HepG2 (cell line): ENCODE results near the gene TOB1. TPM values are rescaled to one million over a fixed set of nuclear protein-coding genes. Genes with fewer than 3 reads are reported as not detected.

ENCODE experiments used
- ATAC-seq: fragments of 200-7000 bp; cut with Tn5 transposase; 3 replicates; pipeline ENCODE4 v1.9.1; 2020; ENCODE audit warnings: mild to moderate bottlenecking, moderate library complexity
- BruUV-seq: library from RNA; stranded (reverse); fragments of 400-500 nt; replicated peaks from 2 replicates; lab custom pipeline; 2021; lab: Mats Ljungman, UMichigan
- CTCF ChIA-PET: fragments of 300-600 bp; formaldehyde crosslinking; extraction: SDS; loops from one replicate; lab custom pipeline; 2021; ENCODE audit warnings: low total read pairs, inconsistent platforms, low intra/inter-chr PET ratio; lab: Yijun Ruan, JAX
- POLR2A ChIA-PET: fragments of 350-600 bp; sonication (Branson Sonifier 250); formaldehyde crosslinking; loops from one replicate; lab custom pipeline; 2020; ENCODE audit warnings: antibody characterized with exemption, inconsistent platforms; lab: Yijun Ruan, JAX
- DNase-seq: peaks from one replicate; pipeline ENCODE4 v3.0.0-alpha.2; 2015; ENCODE audit warnings: low spot score
- FAIRE-seq: peaks from 3 replicates; lab custom pipeline; 2011; peaks lifted over from hg19 to GRCh38; lab: Jason Lieb, UNC
- H2AFZ ChIP-seq: one replicate; pipeline ENCODE4 v1.6.1; 2011; ENCODE audit warnings: low read length, inconsistent platforms
- H3K27ac ChIP-seq: fragments of 300-600 bp; 3 replicates; pipeline ENCODE4 v1.8.0; 2011; ENCODE audit warnings: mixed run types, mild to moderate bottlenecking, mixed read lengths, low read length, inconsistent platforms; ENCODE audit not compliant: insufficient read depth; ENCODE audit errors: extremely low read length
- H3K27me3 ChIP-seq, 2 experiments: fragments of 200-600 bp in 1 of 2; 2 replicates in 1 of 2; 3 replicates in 1 of 2; pipeline versions ENCODE4 v1.6.0 to v1.8.0; 2011; ENCODE audit warnings: low read length in 2 of 2, mild to moderate bottlenecking in 2 of 2, moderate library complexity in 2 of 2, inconsistent platforms in 1 of 2; ENCODE audit not compliant: insufficient read depth in 2 of 2, control insufficient read depth in 1 of 2
- H3K36me3 ChIP-seq, 2 experiments: fragments of 200-600 bp in 1 of 2; replicated peaks in 1 of 2; 2 replicates in 1 of 2; 3 replicates in 1 of 2; pipeline versions ENCODE4 v1.5.1 to v1.8.0; 2011; ENCODE audit warnings: low read length in 2 of 2, inconsistent platforms in 1 of 2; ENCODE audit not compliant: insufficient read depth in 2 of 2, control insufficient read depth in 1 of 2
- H3K4me1 ChIP-seq: 2 replicates; pipeline ENCODE4 v1.5.1; 2012; ENCODE audit warnings: low read length, inconsistent platforms; ENCODE audit not compliant: insufficient read depth
- H3K4me2 ChIP-seq: 2 replicates; pipeline ENCODE4 v1.6.0; 2011; ENCODE audit warnings: low read depth, low read length, inconsistent platforms
- H3K4me3 ChIP-seq, 3 experiments: fragments of 200-600 bp in 1 of 3; sonication (generic), shearing (Covaris generic) in 1 of 3; replicated peaks in 1 of 3; 2 replicates each; pipeline ENCODE4 v1.5.1; 2011 to 2016; ENCODE audit warnings: low read length in 3 of 3, inconsistent platforms in 2 of 3, low read depth in 2 of 3, mild to moderate bottlenecking in 2 of 3, control low read depth in 1 of 3, mixed read lengths in 1 of 3; ENCODE audit not compliant: insufficient read depth in 1 of 3
- H3K79me2 ChIP-seq: one replicate; pipeline ENCODE4 v1.6.1; 2011; ENCODE audit warnings: low read length, inconsistent platforms; ENCODE audit not compliant: insufficient read depth
- H3K9ac ChIP-seq: 2 replicates; pipeline ENCODE4 v1.6.0; 2011; ENCODE audit warnings: mild to moderate bottlenecking, low read depth, low read length, inconsistent platforms; ENCODE audit not compliant: insufficient read depth
- H3K9me3 ChIP-seq: 2 replicates; pipeline ENCODE4 v1.5.1; 2012; ENCODE audit warnings: mild to moderate bottlenecking, low read length
- H4K20me1 ChIP-seq: 2 replicates; pipeline ENCODE4 v1.6.0; 2011; ENCODE audit warnings: inconsistent platforms, mild to moderate bottlenecking, low read length, moderate library complexity; ENCODE audit not compliant: insufficient read depth
- CHD4 ChIP-seq: fragments of 200-600 bp; sonication (generic); IDR thresholded peaks from 2 replicates; pipeline ENCODE4 v1.7.0; 2017; ENCODE audit warnings: mild to moderate bottlenecking, low read length, borderline replicate concordance
- FOXO1 ChIP-seq: sonication (generic); formaldehyde crosslinking; IDR thresholded peaks from 2 replicates; pipeline ENCODE4 v1.4.0; 2020; ENCODE audit warnings: missing genetic modification reagents
- MAZ ChIP-seq, 2 experiments: sonication (generic) in 1 of 2; formaldehyde crosslinking in 1 of 2; IDR thresholded peaks; 2 replicates each; pipeline versions ENCODE4 v1.5.0 to v1.6.1; 2012 to 2020; ENCODE audit warnings: low read depth in 2 of 2, mild to moderate bottlenecking in 2 of 2, borderline replicate concordance in 1 of 2, improper control_type of control experiment in 1 of 2, low read length in 1 of 2, missing genetic modification reagents in 1 of 2, moderate library complexity in 1 of 2
- NCOR1 ChIP-seq: fragments of 200-600 bp; sonication (generic); IDR thresholded peaks from 2 replicates; pipeline ENCODE4 v1.7.0; 2017; ENCODE audit warnings: antibody characterized with exemption, low read length, borderline replicate concordance
- PPARG ChIP-seq: conservative IDR thresholded peaks from 2 replicates; pipeline ENCODE4 v1.6.1; 2016; ENCODE audit warnings: missing biosample characterization, missing genetic modification reagents
- RAD21 ChIP-seq: fragments of 450-650 bp; formaldehyde crosslinking; IDR thresholded peaks from 2 replicates; pipeline ENCODE4 v1.5.0; 2020; ENCODE audit warnings: mild to moderate bottlenecking
- SALL1 ChIP-seq: sonication (generic); formaldehyde crosslinking; IDR thresholded peaks from 2 replicates; pipeline ENCODE4 v1.8.0; 2022; ENCODE audit warnings: mild to moderate bottlenecking, missing genetic modification reagents
- SATB2 ChIP-seq: sonication (generic); formaldehyde crosslinking; IDR thresholded peaks from 2 replicates; pipeline ENCODE4 v1.5.0; 2020; ENCODE audit warnings: missing genetic modification reagents
- THYN1 ChIP-seq: sonication (generic); formaldehyde crosslinking; IDR thresholded peaks from 2 replicates; pipeline ENCODE4 v1.8.1; 2023; ENCODE audit warnings: low read depth, mild to moderate bottlenecking, moderate library complexity, missing genetic modification reagents, borderline replicate concordance
- ZBTB21 ChIP-seq: sonication (generic); formaldehyde crosslinking; IDR thresholded peaks from 2 replicates; pipeline ENCODE4 v1.4.0; 2020; ENCODE audit warnings: missing genetic modification reagents
- ZNF101 ChIP-seq: sonication (generic); formaldehyde crosslinking; IDR thresholded peaks from 2 replicates; pipeline ENCODE4 v1.4.0; 2020; ENCODE audit warnings: mild to moderate bottlenecking, low read depth, missing genetic modification reagents, borderline replicate concordance
- ZNF33A ChIP-seq: sonication (generic); formaldehyde crosslinking; IDR thresholded peaks from 2 replicates; pipeline ENCODE4 v1.5.1; 2020; ENCODE audit warnings: missing genetic modification reagents, mild to moderate bottlenecking, moderate library complexity, borderline replicate concordance
- ZNF564 ChIP-seq: sonication (generic); formaldehyde crosslinking; IDR thresholded peaks from 2 replicates; pipeline ENCODE4 v1.8.1; 2023; ENCODE audit warnings: mild to moderate bottlenecking, missing genetic modification reagents
- WGBS: methylation state at CpG from one replicate; pipeline ENCODE4 v1.1.6; 2017; ENCODE audit warnings: low lambda C conversion rate; 5-methylcytosine and 5-hydroxymethylcytosine counted together
- in situ Hi-C: cut with HindIII; loops from 2 replicates; pipeline ENCODE4 v1.10.0; 2017; ENCODE audit warnings: low pct_unique_long_range_greater_than_20kb; ENCODE audit not compliant: extremely low pct_ligation_motif_present
- intact Hi-C: fragments of 100-400 bp; cut with micrococcal nuclease; formaldehyde crosslinking; loops from one replicate; pipeline ENCODE4 v1.10.0; 2022; ENCODE audit not compliant: unreplicated experiment
- polyA plus RNA-seq, 8 experiments: library from polyadenylated mRNA; depleted of rRNA in 3 of 8; stranded (reverse) in 7 of 8; unstranded in 1 of 8; fragments of >200 nt; fragmentation: Illumina TruSeq in 4 of 8; extraction: Trizol in 4 of 8; gene quantifications; 2 replicates each; pipeline versions ENCODE4 v1.2.1 to v1.2.3, GENCODE V29; 2011 to 2016; ENCODE audit warnings: low read depth in 4 of 8, missing spikeins in 1 of 8, mixed read lengths in 1 of 8; ENCODE audit not compliant: insufficient read depth in 1 of 8
- total RNA-seq, 5 experiments: library from RNA; depleted of rRNA; stranded (reverse); fragments of >200 nt; fragmentation: Illumina TruSeq; extraction: Trizol; gene quantifications; 2 replicates each; pipeline ENCODE4 v1.2.3, GENCODE V29; 2016; ENCODE audit warnings: low read depth in 1 of 5
- TF ChIP-seq, protein P1 (sequence below): sonication (generic); formaldehyde crosslinking; conservative IDR thresholded peaks from 2 replicates; pipeline ENCODE4 v1.4.0; 2020; ENCODE audit warnings: mild to moderate bottlenecking, missing genetic modification reagents, moderate library complexity
- TF ChIP-seq, protein P2 (sequence below): sonication (generic); formaldehyde crosslinking; IDR thresholded peaks from 2 replicates; pipeline ENCODE4 v1.5.1; 2020; ENCODE audit warnings: missing genetic modification reagents, mild to moderate bottlenecking, borderline replicate concordance
- TF ChIP-seq, protein P3 (sequence below): sonication (generic); formaldehyde crosslinking; conservative IDR thresholded peaks from 2 replicates; pipeline ENCODE4 v1.4.0; 2020; ENCODE audit warnings: missing genetic modification reagents

Gene TOB1
- total and polyA plus RNA-seq, 2 of the 13 experiments (the other 11 are each of a cell fraction or from before 2014, with no cell fraction given) = 21.9 to 57.7 TPM

DNA sequence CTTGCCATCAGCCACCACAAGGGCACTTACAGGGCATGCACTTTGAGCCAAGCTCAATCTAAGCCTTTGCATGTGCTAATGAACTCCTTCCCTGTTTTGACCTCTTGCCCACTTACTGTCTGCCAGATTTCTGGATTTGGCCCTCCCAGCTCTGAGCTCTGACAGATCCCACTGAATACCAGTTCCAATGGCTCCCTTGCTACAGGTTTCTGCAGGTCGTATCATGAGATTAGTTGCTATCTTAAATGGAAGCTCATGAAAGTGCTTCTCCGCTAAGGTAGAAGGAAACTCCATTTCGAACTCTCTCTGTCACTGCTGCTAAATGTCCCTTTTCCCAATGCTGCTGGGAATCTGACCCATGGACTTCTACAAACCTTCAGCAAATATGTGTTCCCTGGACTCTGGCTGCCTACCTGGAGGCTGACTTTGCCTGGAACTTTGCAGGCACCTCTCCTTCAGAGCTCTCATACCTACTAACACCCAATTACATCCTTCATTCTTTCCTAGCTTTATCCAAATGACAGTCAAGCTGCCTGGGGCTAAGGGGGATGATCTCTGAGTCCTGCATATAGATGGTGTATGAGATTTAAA lies 23.5 kb upstream of the TOB1 start (continued):
- peak; percentile 94 for TF ChIP-seq PPARG (CRISPR knock-in tag)
- TF ChIP-seq FOXO1 (CRISPR knock-in tag) = no peak
- TF ChIP-seq, protein P1, sequence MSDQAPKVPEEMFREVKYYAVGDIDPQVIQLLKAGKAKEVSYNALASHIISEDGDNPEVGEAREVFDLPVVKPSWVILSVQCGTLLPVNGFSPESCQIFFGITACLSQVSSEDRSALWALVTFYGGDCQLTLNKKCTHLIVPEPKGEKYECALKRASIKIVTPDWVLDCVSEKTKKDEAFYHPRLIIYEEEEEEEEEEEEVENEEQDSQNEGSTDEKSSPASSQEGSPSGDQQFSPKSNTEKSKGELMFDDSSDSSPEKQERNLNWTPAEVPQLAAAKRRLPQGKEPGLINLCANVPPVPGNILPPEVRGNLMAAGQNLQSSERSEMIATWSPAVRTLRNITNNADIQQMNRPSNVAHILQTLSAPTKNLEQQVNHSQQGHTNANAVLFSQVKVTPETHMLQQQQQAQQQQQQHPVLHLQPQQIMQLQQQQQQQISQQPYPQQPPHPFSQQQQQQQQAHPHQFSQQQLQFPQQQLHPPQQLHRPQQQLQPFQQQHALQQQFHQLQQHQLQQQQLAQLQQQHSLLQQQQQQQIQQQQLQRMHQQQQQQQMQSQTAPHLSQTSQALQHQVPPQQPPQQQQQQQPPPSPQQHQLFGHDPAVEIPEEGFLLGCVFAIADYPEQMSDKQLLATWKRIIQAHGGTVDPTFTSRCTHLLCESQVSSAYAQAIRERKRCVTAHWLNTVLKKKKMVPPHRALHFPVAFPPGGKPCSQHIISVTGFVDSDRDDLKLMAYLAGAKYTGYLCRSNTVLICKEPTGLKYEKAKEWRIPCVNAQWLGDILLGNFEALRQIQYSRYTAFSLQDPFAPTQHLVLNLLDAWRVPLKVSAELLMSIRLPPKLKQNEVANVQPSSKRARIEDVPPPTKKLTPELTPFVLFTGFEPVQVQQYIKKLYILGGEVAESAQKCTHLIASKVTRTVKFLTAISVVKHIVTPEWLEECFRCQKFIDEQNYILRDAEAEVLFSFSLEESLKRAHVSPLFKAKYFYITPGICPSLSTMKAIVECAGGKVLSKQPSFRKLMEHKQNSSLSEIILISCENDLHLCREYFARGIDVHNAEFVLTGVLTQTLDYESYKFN (CRISPR knock-in tag) = peak; percentile 85
- peak; percentile 51; the same call in 1 of the 2 replicates for TF ChIP-seq ZNF33A
- TF ChIP-seq ZNF101 (CRISPR knock-in tag) = no peak
- TF ChIP-seq CHD4 = peak; percentile 66; the same call in 1 of the 2 replicates
- peak; percentile 41; the same call in 1 of the 2 replicates for TF ChIP-seq NCOR1

DNA sequence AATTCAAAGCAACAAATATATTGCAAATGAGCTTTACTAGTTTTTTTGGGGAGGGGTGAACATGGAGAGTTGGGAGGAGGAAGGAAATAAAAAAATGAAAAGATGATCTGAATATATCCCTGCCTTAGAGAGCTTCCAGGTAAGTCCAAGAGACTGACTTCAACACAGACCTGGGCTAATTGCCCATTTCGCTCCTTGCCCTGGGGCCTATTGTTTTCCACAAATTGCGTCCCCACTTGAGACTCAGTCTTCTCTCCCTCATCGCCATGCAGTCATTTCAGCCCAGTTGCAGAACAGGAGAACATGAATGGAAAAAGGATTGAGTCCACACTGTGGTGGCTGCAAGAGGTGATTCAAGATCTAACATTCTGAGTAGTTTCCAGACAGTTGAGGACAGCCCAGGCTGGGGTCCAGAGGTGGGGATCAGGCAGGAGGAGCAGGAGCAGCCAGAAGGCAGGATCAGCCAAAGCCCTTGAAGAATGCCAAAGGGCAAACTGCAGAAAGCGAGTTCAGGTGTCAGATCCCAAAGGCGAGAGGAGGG lies 21.6 kb upstream of the TOB1 start:
- H3K36me3 ChIP-seq = no peaks in the 10 kb centered on the region
- FAIRE-seq = no peak
- H3K27me3 ChIP-seq = no peaks in the 10 kb centered on the region
- ChIA-PET POLR2A (interaction anchor here (0.9 to 5.4 kb wide), 3 partner anchors 22 to 57 kb away, joined by 3 to 183 read pairs (median 43); partner anchors contain the start of gene TOB1), CTCF (no interaction called here)
- no peak overlapping the region for H3K4me2 ChIP-seq
- no peak for DNase-seq
- H3K9ac ChIP-seq = no peak overlapping the region
- no peak for ATAC-seq
- in situ Hi-C loops = no loop called here
- peaks cover 10% of the 10 kb centered on the region for H3K79me2 ChIP-seq
- no peaks in the 10 kb centered on the region for H3K9me3 ChIP-seq
- no peak overlapping the region for H3K4me3 ChIP-seq
- peaks cover 97% of the 10 kb centered on the region for H3K4me1 ChIP-seq
- intact Hi-C loops = no loop called here
- no TSS peak for BruUV-seq
- H4K20me1 ChIP-seq = no peaks in the 10 kb centered on the region
- H3K27ac ChIP-seq = peak overlapping the region; percentile 18
- 93% methylated on average over 5 of the region's 5 CpGs for WGBS
- no peak overlapping the region for H2AFZ ChIP-seq
- TF ChIP-seq ZBTB21 (no peak), THYN1 (CRISPR knock-in tag) (no peak), SALL1 (CRISPR knock-in tag) (0 out of 2 replicates have a peak, but pooled peaks have one; percentile 16), RAD21 (CRISPR knock-in tag) (no peak), SATB2 (no peak), MAZ (IDR thresholded peaks at IDR 0.05; ENCODE audit: borderline replicate concordance, low read depth, low read length) (no peak), MAZ (CRISPR knock-in tag; IDR thresholded peaks at IDR 0.05; ENCODE audit: low read depth) (0 out of 2 replicates have a peak, but pooled peaks have one; percentile 21), ZNF564 (CRISPR knock-in tag) (no peak)
- TF ChIP-seq, protein P2, sequence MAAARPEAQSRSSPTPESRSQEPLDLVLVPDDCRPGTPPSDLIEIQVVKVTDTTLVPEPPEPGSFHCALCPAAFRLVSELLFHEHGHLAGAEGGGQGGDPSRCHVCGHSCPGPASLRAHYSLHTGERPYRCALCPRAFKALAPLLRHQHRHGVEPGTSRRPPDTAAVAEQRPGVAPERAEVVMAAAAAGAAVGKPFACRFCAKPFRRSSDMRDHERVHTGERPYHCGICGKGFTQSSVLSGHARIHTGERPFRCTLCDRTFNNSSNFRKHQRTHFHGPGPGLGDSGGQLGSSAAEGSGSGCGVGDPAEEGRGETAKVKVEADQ (CRISPR knock-in tag) = no peak
- TF ChIP-seq, protein P3, sequence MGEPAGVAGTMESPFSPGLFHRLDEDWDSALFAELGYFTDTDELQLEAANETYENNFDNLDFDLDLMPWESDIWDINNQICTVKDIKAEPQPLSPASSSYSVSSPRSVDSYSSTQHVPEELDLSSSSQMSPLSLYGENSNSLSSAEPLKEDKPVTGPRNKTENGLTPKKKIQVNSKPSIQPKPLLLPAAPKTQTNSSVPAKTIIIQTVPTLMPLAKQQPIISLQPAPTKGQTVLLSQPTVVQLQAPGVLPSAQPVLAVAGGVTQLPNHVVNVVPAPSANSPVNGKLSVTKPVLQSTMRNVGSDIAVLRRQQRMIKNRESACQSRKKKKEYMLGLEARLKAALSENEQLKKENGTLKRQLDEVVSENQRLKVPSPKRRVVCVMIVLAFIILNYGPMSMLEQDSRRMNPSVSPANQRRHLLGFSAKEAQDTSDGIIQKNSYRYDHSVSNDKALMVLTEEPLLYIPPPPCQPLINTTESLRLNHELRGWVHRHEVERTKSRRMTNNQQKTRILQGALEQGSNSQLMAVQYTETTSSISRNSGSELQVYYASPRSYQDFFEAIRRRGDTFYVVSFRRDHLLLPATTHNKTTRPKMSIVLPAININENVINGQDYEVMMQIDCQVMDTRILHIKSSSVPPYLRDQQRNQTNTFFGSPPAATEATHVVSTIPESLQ (CRISPR knock-in tag) = no peak
